HG02610 (cell line): ENCODE measurements around the gene FAM184B.

Experiments used
- ATAC-seq: cut with Tn5 transposase; IDR thresholded peaks from one replicate; pipeline ENCODE4 v1.9.1; 2021; ENCODE audit warnings: mild to moderate bottlenecking, moderate library complexity; ENCODE audit not compliant: unreplicated experiment

FAM184B gene

DNA sequence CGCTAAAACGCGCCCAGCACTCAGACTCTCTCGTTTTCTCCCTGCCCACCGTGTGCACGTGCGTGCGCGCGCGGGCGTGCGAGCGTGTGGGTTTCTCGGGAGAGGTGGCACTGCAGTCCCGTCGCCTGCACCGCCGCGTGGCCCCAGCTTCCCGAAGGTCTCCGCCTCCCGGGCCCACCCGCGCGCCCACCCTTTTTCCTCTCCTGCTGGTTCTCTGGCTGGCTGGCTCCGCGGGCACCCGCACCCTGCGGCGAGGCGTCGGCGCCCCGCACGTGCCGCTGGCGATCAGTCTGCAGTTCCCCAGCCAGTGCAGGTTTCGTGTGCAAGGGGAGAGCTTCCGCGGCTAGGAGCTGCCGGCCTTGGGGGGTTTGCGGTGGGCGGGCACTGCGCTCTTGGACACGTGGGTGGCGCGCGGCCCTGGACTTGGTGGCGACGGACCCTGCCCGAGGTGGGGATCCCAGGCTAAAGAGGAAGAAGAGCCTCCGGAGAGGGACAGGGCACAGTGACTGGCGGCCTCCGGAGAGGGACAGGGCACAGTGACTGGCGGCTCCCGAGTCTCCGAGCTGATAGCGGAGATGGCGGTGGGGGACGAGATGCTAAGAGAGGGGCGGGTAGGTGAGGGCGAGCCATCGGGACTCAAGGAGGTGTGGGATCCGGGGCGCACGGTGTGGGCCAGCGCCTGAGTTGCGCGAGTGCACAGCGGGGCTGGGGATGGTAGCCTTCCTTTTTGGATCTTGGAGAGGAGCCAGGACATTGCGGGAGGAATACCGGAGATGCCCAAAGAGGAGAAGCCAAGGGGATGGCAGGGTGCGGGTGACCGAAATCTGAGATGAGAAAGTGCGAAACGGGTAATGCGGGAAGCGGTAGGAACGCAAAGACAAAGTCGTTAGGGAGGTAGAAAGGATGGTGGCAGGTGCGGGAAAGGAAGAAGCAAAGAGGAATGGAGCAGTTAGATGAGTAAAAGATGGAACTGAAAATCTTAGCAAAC is at the start of gene FAM184B:
Gene FAM184B (minus strand): TSS at position 322 of the 988 bp plus-strand sequence. CDS start 322 bp downstream, outside the sequence.
- no peak for ATAC-seq

DNA sequence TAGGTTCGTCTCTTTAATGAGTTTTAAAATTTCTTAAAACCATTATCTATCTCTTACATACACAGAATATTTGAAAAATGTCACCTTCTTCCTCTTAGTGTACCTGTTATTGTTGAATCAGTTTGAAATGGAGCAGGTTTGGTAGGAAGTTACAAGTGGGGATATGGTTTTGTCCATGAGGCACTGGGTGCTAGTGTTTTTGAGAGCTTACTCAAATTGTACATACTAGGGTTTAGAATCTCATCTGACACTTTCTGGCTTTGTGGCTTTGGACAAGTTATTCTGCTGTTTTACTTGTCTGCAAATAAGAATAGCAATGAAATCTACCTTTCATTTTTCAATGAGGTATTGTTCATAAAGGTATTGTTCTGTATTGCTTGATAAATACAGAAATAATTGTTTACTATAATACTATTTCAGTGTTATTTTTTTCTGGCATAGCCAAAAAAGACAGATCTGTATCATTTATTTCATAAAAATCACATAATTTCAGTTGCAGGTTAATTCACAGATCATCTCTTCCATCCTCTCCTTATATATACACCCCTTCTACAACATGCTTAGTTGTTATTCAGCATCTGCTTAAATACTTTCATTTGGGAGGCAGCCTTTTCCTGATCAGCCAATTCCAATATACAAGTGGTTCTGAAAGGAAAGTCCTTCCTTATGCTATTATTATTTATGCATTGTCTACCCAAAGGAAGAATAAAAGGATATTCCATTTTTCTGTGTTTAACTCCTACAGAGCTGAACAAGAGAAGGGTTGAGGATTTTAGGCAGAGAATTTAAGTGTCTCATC is 42.6 kb upstream of the FAM184B start:
- ATAC-seq = no peak

GRCh38 chr4:17817027-17817426 is 35.6 kb upstream of the FAM184B start:
- ATAC-seq = peak; percentile 81

- ATAC-seq = no peak
Observed at GRCh38 chr4:17816142-17816541, 34.7 kb upstream of the FAM184B start.

DNA sequence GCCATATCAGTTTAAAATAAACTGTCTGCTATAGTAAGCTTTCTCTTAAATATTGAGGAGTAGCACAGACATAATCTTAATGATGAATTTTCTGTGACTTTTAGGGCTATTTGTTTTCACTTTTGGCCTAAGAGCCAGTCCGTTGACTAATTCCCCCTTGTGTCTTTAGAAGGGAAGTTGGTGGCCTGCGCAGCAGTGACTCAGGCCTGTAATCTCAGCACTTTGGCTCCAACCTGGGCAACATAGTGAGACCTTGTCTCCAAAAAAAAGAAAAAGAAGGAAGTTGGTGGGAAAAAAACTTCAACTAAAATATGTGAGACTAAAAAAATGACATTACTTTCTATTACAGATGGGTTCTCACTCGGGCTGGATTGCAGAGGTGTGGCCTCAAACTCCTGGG is 32.7 kb upstream of the FAM184B start:
- no peak for ATAC-seq

GRCh38 chr4:17812801-17813200 is 31.4 kb upstream of the FAM184B start:
- ATAC-seq = no peak

DNA sequence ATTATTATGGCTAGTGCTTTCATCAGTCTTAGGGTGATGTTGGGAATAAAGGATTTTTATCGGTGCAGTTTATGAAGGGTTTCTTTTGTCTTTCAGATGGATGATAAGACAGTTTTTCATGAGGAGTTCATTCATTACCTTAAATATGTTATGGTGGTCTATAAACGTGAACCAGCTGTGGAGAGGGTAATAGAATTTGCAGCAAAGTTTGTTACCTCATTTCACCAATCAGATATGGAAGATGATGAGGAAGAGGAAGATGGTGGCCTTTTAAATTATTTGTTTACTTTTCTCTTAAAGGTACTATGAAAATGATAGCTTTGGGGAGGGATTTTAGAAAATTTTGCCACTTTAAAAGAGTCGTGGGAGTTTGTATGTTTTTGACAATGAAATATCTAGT is 30.7 kb upstream of the FAM184B start:
- ATAC-seq = no peak

GRCh38 chr4:17811078-17811603 is 29.7 kb upstream of the FAM184B start:
- ATAC-seq = peak; percentile 31

- peak; percentile 89 for ATAC-seq
Observed at GRCh38 chr4:17810260-17811077, 29.0 kb upstream of the FAM184B start, which contains the start of the genes DCAF16 and NCAPG. Gene DCAF16 (minus strand): TSS chr4:17810757. CDS start chr4:17804141, 6,616 bp downstream. Gene NCAPG (plus strand): TSS chr4:17810979. CDS start chr4:17811078, 99 bp downstream.

- ATAC-seq = no peak
Observed at GRCh38 chr4:17809667-17810066, 28.2 kb upstream of the FAM184B start.

GRCh38 chr4:17807446-17807845 is 26.0 kb upstream of the FAM184B start:
- no peak for ATAC-seq

DNA sequence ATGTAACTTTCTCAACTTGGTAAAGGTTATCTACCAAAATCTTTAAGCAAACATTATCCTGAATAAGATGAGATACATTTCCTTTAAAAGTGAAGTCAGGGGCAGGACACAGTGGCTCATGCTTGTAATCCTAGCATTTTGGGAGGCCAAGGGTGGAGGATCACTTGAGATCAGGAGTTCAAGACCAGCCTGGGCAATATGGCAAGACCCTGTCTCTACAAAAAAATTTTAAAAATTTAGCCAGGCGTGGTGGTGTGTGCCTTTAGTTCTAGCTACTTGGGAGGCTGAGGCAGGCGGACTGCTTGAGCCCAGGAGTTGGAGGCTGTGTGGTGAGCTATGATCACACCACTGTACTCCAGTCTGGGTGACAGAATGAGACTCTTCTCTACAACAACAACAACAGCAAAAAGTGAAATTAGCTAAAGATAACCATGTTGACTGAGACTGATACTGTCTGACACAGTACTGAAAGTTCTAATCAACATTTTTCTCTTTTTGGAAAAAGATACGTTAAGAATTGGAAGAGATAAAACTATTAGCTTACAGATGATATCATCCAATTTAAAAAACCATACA is 24.2 kb upstream of the FAM184B start:
- peak; percentile 18 for ATAC-seq

DNA sequence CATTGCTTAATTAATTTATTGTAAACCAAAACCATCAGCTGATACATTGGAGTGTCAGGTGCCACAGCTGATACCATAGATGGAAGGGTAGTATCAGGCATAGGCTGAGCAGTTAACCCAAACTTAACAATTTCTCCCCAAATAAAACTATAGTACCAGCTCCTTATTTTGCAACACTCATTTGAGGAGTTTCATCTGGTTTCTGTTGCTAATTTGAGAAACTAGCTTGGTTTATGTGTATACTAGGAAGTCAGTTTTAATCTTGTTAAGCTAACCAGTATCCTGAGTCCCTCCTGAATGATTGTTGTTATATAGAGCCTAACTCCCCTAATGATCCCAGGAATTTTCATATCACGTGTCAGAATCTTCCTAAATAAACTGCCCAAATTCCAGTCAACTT is 16.4 kb upstream of the FAM184B start:
- ATAC-seq = no peak

DNA sequence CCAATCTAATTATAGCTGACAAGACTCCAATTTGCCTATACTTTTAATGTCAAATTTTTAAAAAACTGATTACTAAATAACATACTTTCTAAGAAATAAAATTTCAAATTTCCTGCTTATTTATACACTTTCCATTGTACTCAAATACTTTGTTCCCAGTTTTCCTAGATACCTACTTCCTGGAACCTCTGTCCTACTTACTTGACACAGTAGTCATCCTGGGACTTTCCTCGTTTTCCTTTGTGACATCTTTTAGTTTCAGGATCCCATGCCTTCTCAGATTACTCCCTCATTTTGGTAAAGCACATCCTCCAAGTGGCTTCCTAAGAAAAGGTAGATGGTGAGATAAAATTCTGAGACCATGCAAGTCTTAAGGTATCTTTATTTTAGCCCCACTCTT is 13.3 kb upstream of the FAM184B start:
- no peak for ATAC-seq

GRCh38 chr4:17788956-17789355 is 7.5 kb upstream of the FAM184B start:
- no peak for ATAC-seq

GRCh38 chr4:17787315-17787714 is 5.9 kb upstream of the FAM184B start:
- no peak for ATAC-seq

- no peak for ATAC-seq
Observed at GRCh38 chr4:17786567-17786966, 5.1 kb upstream of the FAM184B start.

DNA sequence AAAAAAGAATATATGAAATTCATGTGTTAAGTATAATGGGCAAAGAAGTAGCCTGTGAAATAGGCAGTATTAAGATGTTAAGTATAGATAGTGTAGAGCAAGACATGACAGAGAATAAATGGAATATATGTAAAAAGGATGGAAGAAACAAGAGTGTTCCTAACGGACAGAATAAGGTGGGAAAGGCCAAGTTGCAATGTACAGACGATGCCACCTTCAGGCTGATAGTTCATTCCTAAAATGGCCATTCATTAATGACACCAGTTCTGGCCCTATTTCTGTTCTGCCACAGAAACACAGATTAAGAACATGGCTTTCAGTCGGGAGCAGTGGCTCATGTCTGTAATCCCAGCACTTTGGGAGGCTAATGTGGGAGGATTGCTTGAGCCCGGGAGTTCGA is 4.4 kb upstream of the FAM184B start:
- ATAC-seq = no peak

- no peak for ATAC-seq
Observed at GRCh38 chr4:17780501-17781299, 721 bp downstream of the FAM184B start.
